Esophagus squamous epithelium (tissue), 4 donors: Measurements from ENCODE around the gene ASPRV1.

ENCODE experiments used
- CTCF ChIP-seq, 6 experiments: fragments of 450-650 bp in 4 of 6; fragments of 200-600 bp in 2 of 6; sonication (generic) in 2 of 6; IDR thresholded peaks; one replicate each; pipeline ENCODE4 v1.5.1; 2016 to 2019; ENCODE audit warnings: antibody characterized with exemption in 6 of 6, mild to moderate bottlenecking in 4 of 6, moderate library complexity in 4 of 6
- POLR2A ChIP-seq, 4 donors: fragments of 450-650 bp; IDR thresholded peaks; one replicate each; pipeline ENCODE4 v1.6.1; 2017; ENCODE audit warnings: antibody characterized with exemption in 4 of 4, mild to moderate bottlenecking in 4 of 4, moderate library complexity in 3 of 4

- no peak for TF ChIP-seq POLR2A (IDR thresholded peaks at IDR 0.05)
- no peak for TF ChIP-seq CTCF (IDR thresholded peaks at IDR 0.05)
Observed at GRCh38 chr2:69983392-69983966, 22.0 kb upstream of the ASPRV1 start.
